A673 (cell line): ENCODE results near the gene SRP9.
"Not testable (repeated sequence)": the region's sequence is repeated elsewhere in the genome, so short reads cannot be mapped to it uniquely, and the experiment has no call there.

ENCODE experiments used
- CTCF ChIP-seq: fragments of 300-800, 200-600 bp; sonication (generic); conservative IDR thresholded peaks from 2 replicates; pipeline ENCODE4 v1.5.1; 2017; ENCODE audit warnings: low read depth, mild to moderate bottlenecking, antibody characterized with exemption, low read length, moderate library complexity, mixed read lengths
- EZH2 ChIP-seq: fragments of 200-600 bp; sonication (generic); IDR thresholded peaks from 2 replicates; pipeline ENCODE4 v1.6.1; 2017; ENCODE audit warnings: borderline replicate concordance, low read depth, mild to moderate bottlenecking, mixed read lengths, antibody characterized with exemption, low read length; ENCODE audit not compliant: poor library complexity, severe bottlenecking

- TF ChIP-seq CTCF, EZH2: not testable (repeated sequence)
Observed at GRCh38 chr1:225796097-225796496, 18.5 kb downstream of the SRP9 start.
